Thyroid gland (tissue), 4 donors: ENCODE results near the gene SFRP4. TPM values are rescaled to one million over a fixed set of nuclear protein-coding genes. Genes with fewer than 3 reads are reported as not detected.

ENCODE experiments used
- DNase-seq, 2 donors: peaks; one replicate each; pipeline ENCODE4 v3.0.0-alpha.2; 2019
- H3K27ac ChIP-seq, 3 donors: fragments of 200-600 bp; sonication (generic); 1 replicate in 2 of 3; 2 replicates in 1 of 3; pipeline ENCODE4 v1.5.1; 2016 to 2019; ENCODE audit warnings: mild to moderate bottlenecking in 1 of 3, moderate library complexity in 1 of 3
- H3K27me3 ChIP-seq: fragments of 200-600 bp; sonication (generic); one replicate; pipeline ENCODE4 v1.5.1; 2019
- H3K36me3 ChIP-seq, 2 donors: fragments of 200-600 bp; sonication (generic); one replicate each; pipeline ENCODE4 v1.5.1; 2016 to 2019
- H3K4me1 ChIP-seq, 2 donors: fragments of 200-600 bp; sonication (generic); one replicate each; pipeline ENCODE4 v1.5.1; 2017 to 2019
- H3K4me3 ChIP-seq, 3 donors: fragments of 200-600 bp; sonication (generic); replicated peaks in 1 of 3; 1 replicate in 2 of 3; 2 replicates in 1 of 3; pipeline ENCODE4 v1.5.1; 2016; ENCODE audit warnings: mild to moderate bottlenecking in 1 of 3
- H3K9me3 ChIP-seq: fragments of 200-600 bp; sonication (generic); one replicate; pipeline ENCODE4 v1.5.1; 2017
- POLR2A ChIP-seq, 2 donors: fragments of 450-650 bp; IDR thresholded peaks; one replicate each; pipeline ENCODE4 v1.6.1; 2017; ENCODE audit warnings: antibody characterized with exemption in 2 of 2, mild to moderate bottlenecking in 2 of 2, moderate library complexity in 1 of 2
- WGBS, 2 donors: methylation state at CpG; one replicate each; pipeline ENCODE4 v1.1.5; 2017; 5-methylcytosine and 5-hydroxymethylcytosine counted together
- intact Hi-C: fragments of 100-400 bp; cut with DNase I; formaldehyde crosslinking; loops from one replicate; pipeline ENCODE4 v1.15.1; 2023
- total RNA-seq, 4 donors: library from RNA; depleted of rRNA; stranded (reverse); fragments of >200 nt; gene quantifications; one replicate each; pipeline ENCODE4 v1.2.3, GENCODE V29; 2016
- TF ChIP-seq, protein P1 (sequence below), 6 experiments: fragments of 200-600 bp in 3 of 6; fragments of 450-650 bp in 3 of 6; sonication (generic) in 3 of 6; IDR thresholded peaks; one replicate each; pipeline ENCODE4 v1.5.1; 2016 to 2019; ENCODE audit warnings: antibody characterized with exemption in 6 of 6, mild to moderate bottlenecking in 2 of 6, inconsistent platforms in 1 of 6, moderate library complexity in 1 of 6

Gene SFRP4
- total RNA-seq, 4 donors from 2014 or later, result 1.8 to 21.8 (median 9.7) TPM

DNA sequence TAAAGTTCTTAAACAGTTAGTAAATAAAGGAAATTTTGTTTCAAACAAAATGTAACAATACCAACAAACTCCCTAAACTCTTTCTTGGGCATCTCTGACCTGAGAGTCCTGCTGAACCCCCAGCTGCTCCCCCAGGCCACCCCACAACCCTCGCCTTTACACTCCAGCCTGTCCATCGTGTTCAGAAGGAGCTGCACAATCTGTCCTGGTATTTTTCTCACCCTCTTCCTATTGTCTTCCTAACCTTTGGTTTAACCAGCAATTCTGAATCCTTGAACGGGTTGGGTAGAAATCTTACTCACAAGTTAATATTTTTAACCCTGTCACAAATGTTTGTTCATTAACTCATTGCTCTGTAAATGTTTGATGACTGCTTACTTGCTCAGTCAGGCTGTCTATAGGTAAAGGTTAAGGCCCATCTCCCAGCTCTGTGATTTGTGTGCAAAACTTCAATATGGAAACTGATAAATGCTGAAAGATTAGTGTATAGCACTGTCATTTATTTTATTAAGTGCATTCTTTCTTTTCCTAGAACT lies 16.8 kb downstream of the SFRP4 start:
- Histone ChIP-seq H3K36me3 (no peaks in the 10 kb centered on the region), H3K27ac (no peak overlapping the region), H3K9me3 (no peaks in the 10 kb centered on the region), H3K4me3 (no peak overlapping the region), H3K27me3 (no peaks in the 10 kb centered on the region), H3K4me1 (peaks cover 8 to 11% of the 10 kb centered on the region in 2 donors)
- intact Hi-C loops, result loop anchor here (5.0 kb wide), 1 partner anchor 318 kb away; no protein-coding TSS in a partner anchor
- TF ChIP-seq, protein P1, sequence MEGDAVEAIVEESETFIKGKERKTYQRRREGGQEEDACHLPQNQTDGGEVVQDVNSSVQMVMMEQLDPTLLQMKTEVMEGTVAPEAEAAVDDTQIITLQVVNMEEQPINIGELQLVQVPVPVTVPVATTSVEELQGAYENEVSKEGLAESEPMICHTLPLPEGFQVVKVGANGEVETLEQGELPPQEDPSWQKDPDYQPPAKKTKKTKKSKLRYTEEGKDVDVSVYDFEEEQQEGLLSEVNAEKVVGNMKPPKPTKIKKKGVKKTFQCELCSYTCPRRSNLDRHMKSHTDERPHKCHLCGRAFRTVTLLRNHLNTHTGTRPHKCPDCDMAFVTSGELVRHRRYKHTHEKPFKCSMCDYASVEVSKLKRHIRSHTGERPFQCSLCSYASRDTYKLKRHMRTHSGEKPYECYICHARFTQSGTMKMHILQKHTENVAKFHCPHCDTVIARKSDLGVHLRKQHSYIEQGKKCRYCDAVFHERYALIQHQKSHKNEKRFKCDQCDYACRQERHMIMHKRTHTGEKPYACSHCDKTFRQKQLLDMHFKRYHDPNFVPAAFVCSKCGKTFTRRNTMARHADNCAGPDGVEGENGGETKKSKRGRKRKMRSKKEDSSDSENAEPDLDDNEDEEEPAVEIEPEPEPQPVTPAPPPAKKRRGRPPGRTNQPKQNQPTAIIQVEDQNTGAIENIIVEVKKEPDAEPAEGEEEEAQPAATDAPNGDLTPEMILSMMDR (IDR thresholded peaks at IDR 0.05), result no peak
- no peak for TF ChIP-seq POLR2A (IDR thresholded peaks at IDR 0.05)
- DNase-seq, result no peak
- WGBS, 2 donors, result 80 to 81% methylated on average over 3 of the region's 3 CpGs

DNA sequence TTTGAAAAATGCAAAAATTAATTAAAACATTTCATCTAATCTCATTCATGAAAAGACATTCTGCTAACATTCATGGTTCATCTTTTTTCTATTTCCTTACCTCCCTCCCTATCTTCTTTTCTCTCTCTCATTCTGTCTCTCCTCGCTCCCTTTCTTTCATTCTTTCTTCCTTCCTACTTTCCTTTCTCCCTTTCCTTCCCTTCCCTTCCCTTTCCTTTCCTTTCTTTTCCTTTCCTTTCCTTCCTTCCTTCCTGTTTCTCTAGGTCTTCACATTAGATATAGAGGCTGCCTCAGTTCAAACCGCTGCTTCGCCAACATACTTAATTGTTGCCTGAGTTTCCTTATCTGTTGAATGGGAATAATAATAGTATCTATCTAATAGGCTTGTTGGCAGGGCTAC lies 21.9 kb downstream of the SFRP4 start:
- TF ChIP-seq POLR2A (IDR thresholded peaks at IDR 0.05), result no peak
- TF ChIP-seq, protein P1 (IDR thresholded peaks at IDR 0.05), result no peak
- no peak overlapping the region for H3K27ac ChIP-seq
- H3K9me3 ChIP-seq, result no peaks in the 10 kb centered on the region
- no peaks in the 10 kb centered on the region for H3K27me3 ChIP-seq
- DNase-seq, result no peak
- intact Hi-C loops, result no loop called here
- no peaks in the 10 kb centered on the region for H3K4me1 ChIP-seq
- WGBS, 2 donors, result 92 to 95% methylated on average over 3 of the region's 3 CpGs
- no peaks in the 10 kb centered on the region for H3K36me3 ChIP-seq
- H3K4me3 ChIP-seq, result no peak overlapping the region

DNA sequence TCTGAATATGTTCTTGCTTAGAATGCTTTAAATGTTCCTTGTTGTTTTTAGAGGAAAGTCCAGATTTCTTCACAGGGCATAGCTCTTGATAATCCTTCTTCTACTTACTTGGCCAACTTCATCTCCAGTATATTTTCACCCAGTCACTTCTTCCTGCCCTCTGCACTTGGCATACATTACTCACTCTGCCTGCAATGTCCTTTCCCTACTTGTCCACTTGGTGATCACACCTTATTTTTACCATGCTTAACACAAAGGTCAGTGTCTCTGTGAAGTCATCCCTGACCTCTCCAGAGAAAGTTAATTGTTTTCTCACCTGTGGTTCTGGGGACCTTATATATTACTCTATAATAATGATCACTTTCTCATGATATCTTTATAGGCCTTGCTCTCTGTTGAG lies 23.3 kb downstream of the SFRP4 start:
- H3K4me3 ChIP-seq, result no peak overlapping the region
- no peaks in the 10 kb centered on the region for H3K27me3 ChIP-seq
- no peak for DNase-seq
- no peaks in the 10 kb centered on the region for H3K9me3 ChIP-seq
- H3K36me3 ChIP-seq, result no peaks in the 10 kb centered on the region
- no peak for TF ChIP-seq POLR2A (IDR thresholded peaks at IDR 0.05)
- TF ChIP-seq, protein P1 (IDR thresholded peaks at IDR 0.05), result no peak
- intact Hi-C loops, result no loop called here
- no peaks in the 10 kb centered on the region for H3K4me1 ChIP-seq
- H3K27ac ChIP-seq, result no peak overlapping the region

DNA sequence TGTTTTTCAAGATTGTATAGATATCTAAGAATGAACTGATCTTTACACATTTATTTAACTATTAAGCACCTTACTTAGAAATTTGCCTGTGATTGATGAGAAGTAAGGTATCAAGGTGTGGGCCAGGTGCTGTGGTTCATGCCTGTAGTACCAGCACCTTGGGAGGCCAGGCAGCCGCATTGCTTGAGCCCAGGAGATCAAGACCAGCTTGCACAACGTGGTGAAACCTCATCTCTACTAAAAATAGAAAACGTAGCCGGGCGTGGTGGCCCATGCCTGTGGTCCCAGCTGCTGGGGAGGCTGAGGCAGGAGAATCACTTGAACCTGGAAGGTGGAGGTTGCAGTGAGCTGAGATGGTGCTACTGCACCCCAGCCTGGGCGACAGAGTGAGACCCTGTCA lies 34.5 kb downstream of the SFRP4 start:
- 85 to 91% methylated on average over 6 of the region's 6 CpGs for WGBS, 2 donors
- no peak for DNase-seq
- H3K36me3 ChIP-seq, result no peaks in the 10 kb centered on the region

More for the DNA sequence above, 34.5 kb downstream of the SFRP4 start:
- intact Hi-C loops, result no loop called here
- Histone ChIP-seq H3K27ac (no peak overlapping the region), H3K27me3 (no peaks in the 10 kb centered on the region), H3K9me3 (no peaks in the 10 kb centered on the region), H3K4me1 (no peaks in the 10 kb centered on the region), H3K4me3 (no peak overlapping the region)
- TF ChIP-seq, protein P1 (IDR thresholded peaks at IDR 0.05), result no peak
- no peak for TF ChIP-seq POLR2A (IDR thresholded peaks at IDR 0.05)

Other genes with a start within 250 kb of the SFRP4 start
- under 1 TPM in 2 of 4 donors, not detected in 2; 0.78 TPM for gene GPR141, start 233.1 kb downstream of the SFRP4 start, total RNA-seq
- 1 to 10 TPM in 1 of 4 donors, not detected in 3; 2.6 TPM for gene NME8, start 68.2 kb downstream of the SFRP4 start, total RNA-seq
- 100 to 1,000 TPM in 1 of 4 donors, 10 to 100 TPM in 3; 66.9 to 105 (median 77.3) TPM for gene EPDR1, start 3.8 kb upstream of the SFRP4 start, total RNA-seq